Liver (tissue), 3 donors: Measurements from ENCODE around the gene RAD51B.

Experiments used
- CTCF ChIP-seq: fragments of 150-350 bp; IDR thresholded peaks from 2 replicates; pipeline ENCODE4 v1.5.1; 2017; ENCODE audit warnings: improper control_type of control experiment, low read depth, low read length; ENCODE audit not compliant: missing input control
- EGR1 ChIP-seq, 2 donors: IDR thresholded peaks; 2 replicates each; pipeline ENCODE4 v1.6.1; 2016 to 2018; ENCODE audit warnings: antibody characterized with exemption in 2 of 2, low read depth in 2 of 2
- FOXA1 ChIP-seq: IDR thresholded peaks from 2 replicates; pipeline ENCODE4 v1.6.1; 2016; ENCODE audit warnings: antibody characterized with exemption
- GABPA ChIP-seq, 2 donors: IDR thresholded peaks in 1 of 2; conservative IDR thresholded peaks in 1 of 2; 2 replicates each; pipeline ENCODE4 v1.6.1; 2016; ENCODE audit warnings: antibody characterized with exemption in 2 of 2, mild to moderate bottlenecking in 1 of 2, moderate library complexity in 1 of 2
- JUND ChIP-seq, 2 donors: IDR thresholded peaks; 2 replicates each; pipeline ENCODE4 v1.6.1; 2016; ENCODE audit warnings: antibody characterized with exemption in 2 of 2
- RAD21 ChIP-seq, 2 donors: IDR thresholded peaks; 2 replicates each; pipeline ENCODE4 v1.6.1; 2016; ENCODE audit warnings: antibody characterized with exemption in 2 of 2, mild to moderate bottlenecking in 2 of 2
- REST ChIP-seq: IDR thresholded peaks from 2 replicates; pipeline ENCODE4 v1.6.1; 2016; ENCODE audit warnings: antibody characterized with exemption, mild to moderate bottlenecking
- RXRA ChIP-seq, 2 donors: IDR thresholded peaks; 2 replicates each; pipeline ENCODE4 v1.6.1; 2017 to 2018; ENCODE audit warnings: antibody characterized with exemption in 2 of 2, mild to moderate bottlenecking in 1 of 2
- SP1 ChIP-seq: IDR thresholded peaks from 2 replicates; pipeline ENCODE4 v1.6.1; 2018; ENCODE audit warnings: antibody characterized with exemption, mild to moderate bottlenecking
- TAF1 ChIP-seq: conservative IDR thresholded peaks from 2 replicates; pipeline ENCODE4 v1.6.1; 2016; ENCODE audit warnings: antibody characterized with exemption, mild to moderate bottlenecking
- YY1 ChIP-seq: IDR thresholded peaks from 2 replicates; pipeline ENCODE4 v1.6.1; 2016; ENCODE audit warnings: antibody characterized with exemption, mild to moderate bottlenecking
- TF ChIP-seq, protein P1 (sequence below): IDR thresholded peaks from 2 replicates; pipeline ENCODE4 v1.6.1; 2016; ENCODE audit warnings: antibody characterized with exemption
- TF ChIP-seq, protein P2 (sequence below): IDR thresholded peaks from 2 replicates; pipeline ENCODE4 v1.6.1; 2016; ENCODE audit warnings: antibody characterized with exemption
- donor health status: healthy.
- donor health status: healthy.

GRCh38 chr14:68463299-68463698 lies 643.7 kb downstream of the RAD51B start:
- no peak for TF ChIP-seq CTCF
- TF ChIP-seq, protein P1, sequence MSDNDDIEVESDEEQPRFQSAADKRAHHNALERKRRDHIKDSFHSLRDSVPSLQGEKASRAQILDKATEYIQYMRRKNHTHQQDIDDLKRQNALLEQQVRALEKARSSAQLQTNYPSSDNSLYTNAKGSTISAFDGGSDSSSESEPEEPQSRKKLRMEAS: no peak
- no peak for TF ChIP-seq TAF1
- TF ChIP-seq GABPA (IDR thresholded peaks at IDR 0.05 in 1 of 2, conservative IDR thresholded peaks at IDR 0.05 in 1 of 2): no peak
- no peak for TF ChIP-seq JUND (IDR thresholded peaks at IDR 0.05)
- TF ChIP-seq EGR1 (IDR thresholded peaks at IDR 0.05; ENCODE audit: low read depth in 2 of 2): no peak
- no peak for TF ChIP-seq REST
- no peak for TF ChIP-seq SP1
- no peak for TF ChIP-seq RAD21 (IDR thresholded peaks at IDR 0.05)
- TF ChIP-seq YY1: no peak
- no peak for TF ChIP-seq FOXA1
- TF ChIP-seq, protein P2, sequence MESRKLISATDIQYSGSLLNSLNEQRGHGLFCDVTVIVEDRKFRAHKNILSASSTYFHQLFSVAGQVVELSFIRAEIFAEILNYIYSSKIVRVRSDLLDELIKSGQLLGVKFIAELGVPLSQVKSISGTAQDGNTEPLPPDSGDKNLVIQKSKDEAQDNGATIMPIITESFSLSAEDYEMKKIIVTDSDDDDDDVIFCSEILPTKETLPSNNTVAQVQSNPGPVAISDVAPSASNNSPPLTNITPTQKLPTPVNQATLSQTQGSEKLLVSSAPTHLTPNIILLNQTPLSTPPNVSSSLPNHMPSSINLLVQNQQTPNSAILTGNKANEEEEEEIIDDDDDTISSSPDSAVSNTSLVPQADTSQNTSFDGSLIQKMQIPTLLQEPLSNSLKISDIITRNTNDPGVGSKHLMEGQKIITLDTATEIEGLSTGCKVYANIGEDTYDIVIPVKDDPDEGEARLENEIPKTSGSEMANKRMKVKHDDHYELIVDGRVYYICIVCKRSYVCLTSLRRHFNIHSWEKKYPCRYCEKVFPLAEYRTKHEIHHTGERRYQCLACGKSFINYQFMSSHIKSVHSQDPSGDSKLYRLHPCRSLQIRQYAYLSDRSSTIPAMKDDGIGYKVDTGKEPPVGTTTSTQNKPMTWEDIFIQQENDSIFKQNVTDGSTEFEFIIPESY: no peak
- no peak for TF ChIP-seq RXRA (IDR thresholded peaks at IDR 0.05)
